HepG2 (cell line): Measurements from ENCODE around the gene BST1. TPM values are rescaled to one million over a fixed set of nuclear protein-coding genes. Genes with fewer than 3 reads are reported as not detected.

Experiments
- ATAC-seq: fragments of 200-7000 bp; cut with Tn5 transposase; 3 replicates; pipeline ENCODE4 v1.9.1; 2020; ENCODE audit warnings: mild to moderate bottlenecking, moderate library complexity
- BruUV-seq: library from RNA; stranded (reverse); fragments of 400-500 nt; replicated peaks from 2 replicates; lab custom pipeline; 2021; lab: Mats Ljungman, UMichigan
- CTCF ChIA-PET: fragments of 300-600 bp; formaldehyde crosslinking; extraction: SDS; loops from one replicate; lab custom pipeline; 2021; ENCODE audit warnings: low total read pairs, inconsistent platforms, low intra/inter-chr PET ratio; lab: Yijun Ruan, JAX
- POLR2A ChIA-PET: fragments of 350-600 bp; sonication (Branson Sonifier 250); formaldehyde crosslinking; loops from one replicate; lab custom pipeline; 2020; ENCODE audit warnings: antibody characterized with exemption, inconsistent platforms; lab: Yijun Ruan, JAX
- DNase-seq: peaks from one replicate; pipeline ENCODE4 v3.0.0-alpha.2; 2015; ENCODE audit warnings: low spot score
- FAIRE-seq: peaks from 3 replicates; lab custom pipeline; 2011; peaks lifted over from hg19 to GRCh38; lab: Jason Lieb, UNC
- H2AFZ ChIP-seq: one replicate; pipeline ENCODE4 v1.6.1; 2011; ENCODE audit warnings: low read length, inconsistent platforms
- H3K27ac ChIP-seq: fragments of 300-600 bp; 3 replicates; pipeline ENCODE4 v1.8.0; 2011; ENCODE audit warnings: mixed run types, mild to moderate bottlenecking, mixed read lengths, low read length, inconsistent platforms; ENCODE audit not compliant: insufficient read depth; ENCODE audit errors: extremely low read length
- H3K27me3 ChIP-seq, 2 experiments: fragments of 200-600 bp in 1 of 2; 2 replicates in 1 of 2; 3 replicates in 1 of 2; pipeline versions ENCODE4 v1.6.0 to v1.8.0; 2011; ENCODE audit warnings: low read length in 2 of 2, mild to moderate bottlenecking in 2 of 2, moderate library complexity in 2 of 2, inconsistent platforms in 1 of 2; ENCODE audit not compliant: insufficient read depth in 2 of 2, control insufficient read depth in 1 of 2
- H3K36me3 ChIP-seq, 2 experiments: fragments of 200-600 bp in 1 of 2; replicated peaks in 1 of 2; 2 replicates in 1 of 2; 3 replicates in 1 of 2; pipeline versions ENCODE4 v1.5.1 to v1.8.0; 2011; ENCODE audit warnings: low read length in 2 of 2, inconsistent platforms in 1 of 2; ENCODE audit not compliant: insufficient read depth in 2 of 2, control insufficient read depth in 1 of 2
- H3K4me1 ChIP-seq: 2 replicates; pipeline ENCODE4 v1.5.1; 2012; ENCODE audit warnings: low read length, inconsistent platforms; ENCODE audit not compliant: insufficient read depth
- H3K4me2 ChIP-seq: 2 replicates; pipeline ENCODE4 v1.6.0; 2011; ENCODE audit warnings: low read depth, low read length, inconsistent platforms
- H3K4me3 ChIP-seq, 3 experiments: fragments of 200-600 bp in 1 of 3; sonication (generic), shearing (Covaris generic) in 1 of 3; replicated peaks in 1 of 3; 2 replicates each; pipeline ENCODE4 v1.5.1; 2011 to 2016; ENCODE audit warnings: low read length in 3 of 3, inconsistent platforms in 2 of 3, low read depth in 2 of 3, mild to moderate bottlenecking in 2 of 3, control low read depth in 1 of 3, mixed read lengths in 1 of 3; ENCODE audit not compliant: insufficient read depth in 1 of 3
- H3K79me2 ChIP-seq: one replicate; pipeline ENCODE4 v1.6.1; 2011; ENCODE audit warnings: low read length, inconsistent platforms; ENCODE audit not compliant: insufficient read depth
- H3K9ac ChIP-seq: 2 replicates; pipeline ENCODE4 v1.6.0; 2011; ENCODE audit warnings: mild to moderate bottlenecking, low read depth, low read length, inconsistent platforms; ENCODE audit not compliant: insufficient read depth
- H3K9me3 ChIP-seq: 2 replicates; pipeline ENCODE4 v1.5.1; 2012; ENCODE audit warnings: mild to moderate bottlenecking, low read length
- H4K20me1 ChIP-seq: 2 replicates; pipeline ENCODE4 v1.6.0; 2011; ENCODE audit warnings: inconsistent platforms, mild to moderate bottlenecking, low read length, moderate library complexity; ENCODE audit not compliant: insufficient read depth
- EHMT2 ChIP-seq: fragments of 200-600 bp; sonication (generic); IDR thresholded peaks from 2 replicates; pipeline ENCODE4 v1.7.0; 2017; ENCODE audit warnings: antibody characterized with exemption, low read depth, low read length, borderline replicate concordance
- MEIS2 ChIP-seq: sonication (generic); formaldehyde crosslinking; IDR thresholded peaks from 2 replicates; pipeline ENCODE4 v1.9.0; 2021; ENCODE audit warnings: mild to moderate bottlenecking, missing genetic modification reagents
- NFKBIZ ChIP-seq: IDR thresholded peaks from 2 replicates; pipeline ENCODE4 v1.6.1; 2018; ENCODE audit warnings: missing genetic modification reagents, missing compliant biosample characterization
- NPAS2 ChIP-seq: sonication (generic); formaldehyde crosslinking; IDR thresholded peaks from 2 replicates; pipeline ENCODE4 v1.8.0; 2022; ENCODE audit warnings: mild to moderate bottlenecking, missing genetic modification reagents, borderline replicate concordance
- SCMH1 ChIP-seq: sonication (generic); formaldehyde crosslinking; IDR thresholded peaks from 2 replicates; pipeline ENCODE4 v1.9.0; 2021; ENCODE audit warnings: missing genetic modification reagents, mild to moderate bottlenecking, borderline replicate concordance
- SP4 ChIP-seq: sonication (generic); formaldehyde crosslinking; IDR thresholded peaks from 2 replicates; pipeline ENCODE4 v1.8.1; 2023; ENCODE audit warnings: mild to moderate bottlenecking, missing genetic modification reagents
- TBX3 ChIP-seq: fragments of 450-650 bp; IDR thresholded peaks from 2 replicates; pipeline ENCODE4 v1.6.1; 2017; ENCODE audit warnings: antibody characterized with exemption, mild to moderate bottlenecking, inconsistent platforms, borderline replicate concordance
- U2AF1 ChIP-seq: fragments of 200-400 bp; formaldehyde crosslinking; optimal IDR thresholded peaks from 2 replicates; pipeline ENCODE3; 2017; ENCODE audit warnings: mild to moderate bottlenecking, low read depth, low read length
- ZNF234 ChIP-seq: sonication (generic); formaldehyde crosslinking; conservative IDR thresholded peaks from 2 replicates; pipeline ENCODE4 v1.5.1; 2020; ENCODE audit warnings: mild to moderate bottlenecking, missing genetic modification reagents
- ZNF354B ChIP-seq: sonication (generic); formaldehyde crosslinking; IDR thresholded peaks from 2 replicates; pipeline ENCODE4 v1.8.0; 2022; ENCODE audit warnings: mild to moderate bottlenecking, missing genetic modification reagents
- ZNF501 ChIP-seq: sonication (generic); formaldehyde crosslinking; IDR thresholded peaks from 2 replicates; pipeline ENCODE4 v1.5.1; 2020; ENCODE audit warnings: mild to moderate bottlenecking, moderate library complexity, missing genetic modification reagents
- ZNF569 ChIP-seq: sonication (generic); formaldehyde crosslinking; IDR thresholded peaks from 2 replicates; pipeline ENCODE4 v1.5.0; 2020; ENCODE audit warnings: mild to moderate bottlenecking, missing genetic modification reagents, moderate library complexity, borderline replicate concordance
- WGBS: methylation state at CpG from one replicate; pipeline ENCODE4 v1.1.6; 2017; ENCODE audit warnings: low lambda C conversion rate; 5-methylcytosine and 5-hydroxymethylcytosine counted together
- in situ Hi-C: cut with HindIII; loops from 2 replicates; pipeline ENCODE4 v1.10.0; 2017; ENCODE audit warnings: low pct_unique_long_range_greater_than_20kb; ENCODE audit not compliant: extremely low pct_ligation_motif_present
- intact Hi-C: fragments of 100-400 bp; cut with micrococcal nuclease; formaldehyde crosslinking; loops from one replicate; pipeline ENCODE4 v1.10.0; 2022; ENCODE audit not compliant: unreplicated experiment
- polyA plus RNA-seq, 8 experiments: library from polyadenylated mRNA; depleted of rRNA in 3 of 8; stranded (reverse) in 7 of 8; unstranded in 1 of 8; fragments of >200 nt; fragmentation: Illumina TruSeq in 4 of 8; extraction: Trizol in 4 of 8; gene quantifications; 2 replicates each; pipeline versions ENCODE4 v1.2.1 to v1.2.3, GENCODE V29; 2011 to 2016; ENCODE audit warnings: low read depth in 4 of 8, missing spikeins in 1 of 8, mixed read lengths in 1 of 8; ENCODE audit not compliant: insufficient read depth in 1 of 8
- total RNA-seq, 5 experiments: library from RNA; depleted of rRNA; stranded (reverse); fragments of >200 nt; fragmentation: Illumina TruSeq; extraction: Trizol; gene quantifications; 2 replicates each; pipeline ENCODE4 v1.2.3, GENCODE V29; 2016; ENCODE audit warnings: low read depth in 1 of 5
- TF ChIP-seq, protein P1 (sequence below): sonication (generic); formaldehyde crosslinking; IDR thresholded peaks from 2 replicates; pipeline ENCODE4 v1.5.0; 2020; ENCODE audit warnings: missing genetic modification reagents, mild to moderate bottlenecking, borderline replicate concordance
- TF ChIP-seq, protein P2 (sequence below): sonication (generic); formaldehyde crosslinking; IDR thresholded peaks from 2 replicates; pipeline ENCODE4 v1.5.0; 2020; ENCODE audit warnings: mild to moderate bottlenecking, missing genetic modification reagents
- TF ChIP-seq, protein P3 (sequence below): sonication (generic); formaldehyde crosslinking; IDR thresholded peaks from 2 replicates; pipeline ENCODE4 v1.5.1; 2020; ENCODE audit warnings: mild to moderate bottlenecking, missing genetic modification reagents, borderline replicate concordance

BST1 gene
- total and polyA plus RNA-seq, 2 of the 13 experiments (the other 11 are each of a cell fraction or from before 2014, with no cell fraction given): 0.09 to 0.49 TPM

DNA sequence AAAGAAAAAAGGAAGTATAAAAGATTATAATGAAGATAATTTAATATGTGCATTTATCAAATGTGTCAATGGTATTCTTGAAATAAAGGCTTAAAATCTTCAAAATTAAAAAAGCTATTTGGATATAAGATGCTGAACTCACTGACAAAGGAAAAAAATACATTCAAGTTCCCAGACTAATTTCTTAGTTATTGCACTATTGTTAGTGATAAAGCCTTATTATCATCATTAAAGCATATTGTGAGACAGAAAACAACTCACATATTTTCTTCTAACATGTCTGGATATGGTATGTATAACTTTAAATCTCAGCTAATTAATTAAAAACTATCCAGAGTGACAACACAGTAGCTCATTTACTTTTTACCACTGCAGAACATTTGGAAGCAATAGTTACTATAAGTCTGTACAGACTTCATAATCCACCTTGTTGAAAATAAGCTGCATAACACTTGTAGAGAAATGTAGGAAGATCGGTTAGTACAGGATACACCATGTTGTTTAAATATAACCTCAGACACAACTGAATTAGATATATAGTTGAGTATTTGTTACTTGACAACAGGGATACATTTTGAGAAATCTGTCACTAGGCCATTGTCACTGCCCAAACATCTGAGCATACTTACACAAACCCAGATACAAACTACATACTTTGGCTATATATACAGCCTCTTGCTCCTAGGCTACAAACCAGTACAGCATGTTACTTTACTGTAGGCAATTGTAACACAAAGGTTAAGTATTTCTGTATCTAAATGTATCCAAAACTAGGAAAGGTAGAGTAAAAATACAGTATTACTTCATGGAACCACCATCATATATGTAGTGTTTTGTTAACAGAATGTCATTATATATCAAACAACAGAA is 34.1 kb upstream of the BST1 start:
- intact Hi-C loops: no loop called here
- BruUV-seq: no TSS peak
- POLR2A ChIA-PET: no interaction called here
- 100% methylated on average over 1 of the region's 1 CpG for WGBS
- no peaks in the 10 kb centered on the region for H3K9me3 ChIP-seq
- FAIRE-seq (peak; percentile 47), DNase-seq (no peak), ATAC-seq (no peak)
- H2AFZ ChIP-seq: no peak overlapping the region
- no peaks in the 10 kb centered on the region for H3K27me3 ChIP-seq
- peaks cover 0 to 4% of the 10 kb centered on the region in 2 experiments; a peak in 2 of 5 replicates for H3K36me3 ChIP-seq
- H3K4me2 ChIP-seq: no peak overlapping the region
- H3K27ac ChIP-seq: no peak overlapping the region
- in situ Hi-C loops: loop anchor here (25.0 kb wide), 1 partner anchor 656 kb away; the partner anchor contains the start of gene CPEB2
- H3K4me3 ChIP-seq: no peak overlapping the region
- H3K79me2 ChIP-seq: peaks cover 6% of the 10 kb centered on the region
- peaks cover 15% of the 10 kb centered on the region for H3K4me1 ChIP-seq
- H3K9ac ChIP-seq: no peak overlapping the region
- no peaks in the 10 kb centered on the region for H4K20me1 ChIP-seq
- CTCF ChIA-PET: no interaction called here
- TF ChIP-seq SCMH1: no peak
- no peak for TF ChIP-seq ZNF354B (CRISPR knock-in tag)
- TF ChIP-seq EHMT2: no peak
- no peak for TF ChIP-seq NPAS2 (CRISPR knock-in tag)
- no peak for TF ChIP-seq MEIS2 (CRISPR knock-in tag)
- TF ChIP-seq ZNF569 (CRISPR knock-in tag): no peak
- TF ChIP-seq, protein P1, sequence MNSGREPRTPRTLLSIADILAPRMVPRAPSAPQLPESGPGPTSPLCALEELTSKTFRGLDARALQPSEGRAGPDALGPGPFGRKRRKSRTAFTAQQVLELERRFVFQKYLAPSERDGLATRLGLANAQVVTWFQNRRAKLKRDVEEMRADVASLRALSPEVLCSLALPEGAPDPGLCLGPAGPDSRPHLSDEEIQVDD: no peak
- TF ChIP-seq ZNF501 (CRISPR knock-in tag): no peak
- TF ChIP-seq ZNF234 (CRISPR knock-in tag): no peak
- no peak for TF ChIP-seq TBX3
- TF ChIP-seq, protein P2, sequence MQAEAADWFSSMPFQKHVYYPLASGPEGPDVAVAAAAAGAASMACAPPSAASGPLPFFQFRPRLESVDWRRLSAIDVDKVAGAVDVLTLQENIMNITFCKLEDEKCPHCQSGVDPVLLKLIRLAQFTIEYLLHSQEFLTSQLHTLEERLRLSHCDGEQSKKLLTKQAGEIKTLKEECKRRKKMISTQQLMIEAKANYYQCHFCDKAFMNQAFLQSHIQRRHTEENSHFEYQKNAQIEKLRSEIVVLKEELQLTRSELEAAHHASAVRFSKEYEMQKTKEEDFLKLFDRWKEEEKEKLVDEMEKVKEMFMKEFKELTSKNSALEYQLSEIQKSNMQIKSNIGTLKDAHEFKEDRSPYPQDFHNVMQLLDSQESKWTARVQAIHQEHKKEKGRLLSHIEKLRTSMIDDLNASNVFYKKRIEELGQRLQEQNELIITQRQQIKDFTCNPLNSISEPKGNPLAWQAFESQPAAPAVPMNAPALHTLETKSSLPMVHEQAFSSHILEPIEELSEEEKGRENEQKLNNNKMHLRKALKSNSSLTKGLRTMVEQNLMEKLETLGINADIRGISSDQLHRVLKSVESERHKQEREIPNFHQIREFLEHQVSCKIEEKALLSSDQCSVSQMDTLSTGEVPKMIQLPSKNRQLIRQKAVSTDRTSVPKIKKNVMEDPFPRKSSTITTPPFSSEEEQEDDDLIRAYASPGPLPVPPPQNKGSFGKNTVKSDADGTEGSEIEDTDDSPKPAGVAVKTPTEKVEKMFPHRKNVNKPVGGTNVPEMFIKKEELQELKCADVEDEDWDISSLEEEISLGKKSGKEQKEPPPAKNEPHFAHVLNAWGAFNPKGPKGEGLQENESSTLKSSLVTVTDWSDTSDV (CRISPR knock-in tag): no peak
- TF ChIP-seq, protein P3, sequence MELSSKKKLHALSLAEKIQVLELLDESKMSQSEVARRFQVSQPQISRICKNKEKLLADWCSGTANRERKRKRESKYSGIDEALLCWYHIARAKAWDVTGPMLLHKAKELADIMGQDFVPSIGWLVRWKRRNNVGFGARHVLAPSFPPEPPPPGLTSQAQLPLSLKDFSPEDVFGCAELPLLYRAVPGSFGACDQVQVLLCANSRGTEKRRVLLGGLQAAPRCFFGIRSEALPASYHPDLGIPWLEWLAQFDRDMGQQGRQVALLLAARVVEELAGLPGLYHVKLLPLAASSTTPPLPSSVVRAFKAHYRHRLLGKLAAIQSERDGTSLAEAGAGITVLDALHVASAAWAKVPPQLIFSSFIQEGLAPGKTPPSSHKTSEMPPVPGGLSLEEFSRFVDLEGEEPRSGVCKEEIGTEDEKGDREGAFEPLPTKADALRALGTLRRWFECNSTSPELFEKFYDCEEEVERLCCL (CRISPR knock-in tag): no peak
- TF ChIP-seq SP4 (CRISPR knock-in tag): no peak
- no peak for TF ChIP-seq NFKBIZ (CRISPR knock-in tag)
- no peak for TF ChIP-seq U2AF1
